OCI-LY1 (cell line): ENCODE results near the gene ADARB2.

ENCODE experiments used
- H2AFZ ChIP-seq: fragments of 200-600 bp; sonication (generic), shearing (Covaris generic); 2 replicates; pipeline ENCODE4 v1.6.0; 2014; ENCODE audit warnings: antibody characterized with exemption, mild to moderate bottlenecking, low read length
- H3F3A ChIP-seq: fragments of 200-600 bp; sonication (generic), shearing (Covaris generic); 2 replicates; pipeline ENCODE4 v1.6.0; 2014; ENCODE audit warnings: mild to moderate bottlenecking, antibody characterized with exemption, low read length, moderate library complexity; ENCODE audit not compliant: insufficient read depth
- H3K27ac ChIP-seq: fragments of 200-600 bp; sonication (generic); 2 replicates; pipeline ENCODE4 v1.5.1; 2014; ENCODE audit warnings: low read length, mixed run types, mild to moderate bottlenecking, low read depth; ENCODE audit not compliant: poor library complexity, severe bottlenecking
- H3K27me3 ChIP-seq: fragments of 200-600 bp; sonication (generic); 2 replicates; pipeline ENCODE4 v1.6.0; 2014; ENCODE audit warnings: antibody characterized with exemption, mild to moderate bottlenecking, low read length, moderate library complexity; ENCODE audit not compliant: insufficient read depth
- H3K36me3 ChIP-seq: fragments of 200-600 bp; sonication (generic); 2 replicates; pipeline ENCODE4 v1.6.1; 2014; ENCODE audit warnings: mild to moderate bottlenecking, antibody characterized with exemption, low read length, moderate library complexity, mixed read lengths; ENCODE audit not compliant: insufficient read depth
- H3K4me1 ChIP-seq: fragments of 200-600 bp; sonication (generic); 2 replicates; pipeline ENCODE4 v1.5.1; 2014; ENCODE audit warnings: mild to moderate bottlenecking, low read length, moderate library complexity; ENCODE audit not compliant: insufficient read depth, severe bottlenecking
- H3K4me2 ChIP-seq: fragments of 200-600 bp; sonication (generic), shearing (Covaris generic); 2 replicates; pipeline ENCODE4 v1.6.1; 2014; ENCODE audit warnings: low read length
- H3K4me3 ChIP-seq: fragments of 200-600 bp; sonication (generic); 2 replicates; pipeline ENCODE4 v1.5.1; 2014; ENCODE audit warnings: low read length, low read depth, mild to moderate bottlenecking, mixed read lengths; ENCODE audit not compliant: poor library complexity, severe bottlenecking
- H3K79me2 ChIP-seq: fragments of 200-600 bp; shearing (Covaris generic); 2 replicates; pipeline ENCODE4 v1.6.1; 2016; ENCODE audit warnings: mixed run types, low read length, mixed read lengths; ENCODE audit not compliant: insufficient read depth
- H3K9ac ChIP-seq: fragments of 200-600 bp; sonication (generic), shearing (Covaris generic); 2 replicates; pipeline ENCODE4 v1.6.1; 2014; ENCODE audit warnings: mild to moderate bottlenecking, low read length, mixed read lengths
- H3K9me2 ChIP-seq: fragments of 200-600 bp; sonication (generic), shearing (Covaris generic); 2 replicates; pipeline ENCODE4 v1.6.1; 2014; ENCODE audit warnings: low read depth, mild to moderate bottlenecking, low read length, mixed read lengths
- H3K9me3 ChIP-seq: fragments of 200-600 bp; shearing (Covaris generic); 2 replicates; pipeline ENCODE4 v1.6.1; 2014; ENCODE audit warnings: low read length, mixed read lengths
- H4K20me1 ChIP-seq: fragments of 200-600 bp; sonication (generic), shearing (Covaris generic); 2 replicates; pipeline ENCODE4 v1.6.0; 2016; ENCODE audit warnings: mild to moderate bottlenecking, low read length; ENCODE audit not compliant: insufficient read depth
- EZH2 ChIP-seq: fragments of 200-600 bp; sonication (generic), shearing (Covaris generic); IDR thresholded peaks from 2 replicates; pipeline ENCODE4 v1.8.0; 2017; ENCODE audit warnings: borderline replicate concordance, mixed run types, mild to moderate bottlenecking, antibody characterized with exemption, low read length, moderate library complexity, mixed read lengths
- TF ChIP-seq, protein P1 (sequence below): fragments of 200-600 bp; sonication (generic), shearing (Covaris generic); IDR thresholded peaks from 2 replicates; pipeline ENCODE4 v1.5.1; 2017; ENCODE audit warnings: mild to moderate bottlenecking, antibody characterized with exemption, low read length, moderate library complexity, mixed read lengths

The ADARB2 gene

DNA sequence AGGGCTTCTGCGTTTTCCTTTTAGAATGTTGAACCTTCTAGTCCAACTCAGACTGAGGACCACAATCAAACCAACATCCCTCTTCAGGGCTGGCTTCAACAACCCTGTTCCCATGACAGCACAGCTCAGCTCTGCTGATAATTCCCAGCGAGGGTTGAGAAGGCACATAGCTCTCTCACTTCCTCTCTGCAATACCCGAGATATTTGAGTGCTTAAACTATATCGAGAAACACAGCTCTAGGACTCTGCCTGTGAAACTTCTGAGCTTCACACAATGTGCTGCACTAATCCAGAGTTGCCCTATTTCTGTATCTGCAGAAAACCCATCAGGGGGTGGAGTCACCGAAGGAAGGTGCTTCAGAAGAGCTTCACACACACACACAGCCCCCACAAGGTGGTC, 1.6 kb upstream of the ADARB2 start:
- Histone ChIP-seq H4K20me1 (no peaks in the 10 kb centered on the region), H3K4me3 (no peak overlapping the region), H3F3A (no peaks in the 10 kb centered on the region), H3K9ac (no peak overlapping the region), H3K27me3 (peaks cover 10% of the 10 kb centered on the region), H3K9me2 (no peaks in the 10 kb centered on the region), H3K4me2 (no peak overlapping the region), H3K4me1 (peaks cover 6% of the 10 kb centered on the region), H3K36me3 (no peaks in the 10 kb centered on the region), H3K79me2 (no peaks in the 10 kb centered on the region), H2AFZ (no peak overlapping the region), H3K9me3 (no peaks in the 10 kb centered on the region), H3K27ac (no peak overlapping the region)
- no peak for TF ChIP-seq EZH2
- TF ChIP-seq, protein P1, sequence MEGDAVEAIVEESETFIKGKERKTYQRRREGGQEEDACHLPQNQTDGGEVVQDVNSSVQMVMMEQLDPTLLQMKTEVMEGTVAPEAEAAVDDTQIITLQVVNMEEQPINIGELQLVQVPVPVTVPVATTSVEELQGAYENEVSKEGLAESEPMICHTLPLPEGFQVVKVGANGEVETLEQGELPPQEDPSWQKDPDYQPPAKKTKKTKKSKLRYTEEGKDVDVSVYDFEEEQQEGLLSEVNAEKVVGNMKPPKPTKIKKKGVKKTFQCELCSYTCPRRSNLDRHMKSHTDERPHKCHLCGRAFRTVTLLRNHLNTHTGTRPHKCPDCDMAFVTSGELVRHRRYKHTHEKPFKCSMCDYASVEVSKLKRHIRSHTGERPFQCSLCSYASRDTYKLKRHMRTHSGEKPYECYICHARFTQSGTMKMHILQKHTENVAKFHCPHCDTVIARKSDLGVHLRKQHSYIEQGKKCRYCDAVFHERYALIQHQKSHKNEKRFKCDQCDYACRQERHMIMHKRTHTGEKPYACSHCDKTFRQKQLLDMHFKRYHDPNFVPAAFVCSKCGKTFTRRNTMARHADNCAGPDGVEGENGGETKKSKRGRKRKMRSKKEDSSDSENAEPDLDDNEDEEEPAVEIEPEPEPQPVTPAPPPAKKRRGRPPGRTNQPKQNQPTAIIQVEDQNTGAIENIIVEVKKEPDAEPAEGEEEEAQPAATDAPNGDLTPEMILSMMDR, result no peak

DNA sequence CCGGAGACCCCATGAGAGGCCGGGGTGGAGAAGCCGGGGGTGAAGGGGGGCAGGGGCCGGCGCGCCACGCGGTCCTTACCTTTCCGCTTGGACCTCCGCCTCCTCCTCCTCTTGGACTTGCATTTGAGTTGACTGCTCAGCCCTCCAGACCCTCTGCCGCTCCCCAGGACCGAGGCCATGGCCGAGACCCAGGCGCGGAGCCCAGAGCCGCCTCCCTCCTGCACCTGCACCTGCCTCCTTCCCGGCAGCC, 428 bp downstream of the ADARB2 start:
- Histone ChIP-seq H3K79me2 (no peaks in the 10 kb centered on the region), H2AFZ (no peak overlapping the region), H3K4me1 (no peaks in the 10 kb centered on the region), H3K36me3 (no peaks in the 10 kb centered on the region), H3K9ac (no peak overlapping the region), H3K4me2 (no peak overlapping the region), H3K4me3 (no peak overlapping the region), H3K9me2 (no peaks in the 10 kb centered on the region), H3K9me3 (no peaks in the 10 kb centered on the region), H3F3A (no peaks in the 10 kb centered on the region), H3K27me3 (peaks cover 10% of the 10 kb centered on the region), H4K20me1 (no peaks in the 10 kb centered on the region), H3K27ac (no peak overlapping the region)
- TF ChIP-seq, protein P1, result no peak
- no peak for TF ChIP-seq EZH2

DNA sequence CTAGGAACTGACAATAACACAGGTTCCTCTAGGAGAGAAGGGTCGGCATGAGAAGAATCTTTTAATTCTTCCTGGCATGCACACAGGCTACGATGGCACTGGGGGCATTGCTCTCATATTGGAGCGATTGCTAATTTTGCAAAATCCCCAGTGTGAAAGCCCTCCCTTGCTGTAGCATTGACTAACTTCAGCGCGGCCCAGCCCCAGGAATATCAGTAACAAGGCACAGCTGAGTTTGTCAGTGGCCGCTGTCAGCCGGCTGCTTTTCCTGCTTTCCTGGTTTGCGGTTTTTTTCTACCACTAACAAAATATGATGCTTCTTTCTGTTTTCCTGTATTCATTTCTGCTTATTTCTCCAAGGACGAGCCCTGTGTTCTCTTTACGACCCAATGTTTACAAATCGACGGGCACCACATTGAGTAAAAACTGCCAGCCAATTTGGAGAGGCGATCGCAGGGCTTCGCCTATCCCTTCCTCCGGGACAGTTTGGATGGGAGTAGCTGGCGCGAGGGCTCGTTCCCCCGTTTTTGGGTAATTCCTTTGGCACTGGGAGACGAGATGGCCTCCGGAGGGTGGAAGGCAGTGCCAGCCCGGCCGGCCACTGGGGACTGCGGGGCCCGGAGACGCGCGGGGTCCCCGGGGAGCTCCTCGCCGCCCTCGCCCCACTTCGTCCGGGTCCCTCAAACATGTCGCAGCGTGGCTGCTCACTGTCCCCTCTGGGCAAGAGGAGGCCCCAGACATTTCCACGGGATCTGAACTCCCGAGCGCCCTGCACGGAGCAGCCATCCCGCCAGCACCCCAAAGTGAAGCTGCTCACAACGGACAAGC, 967 bp downstream of the ADARB2 start:
- no peak overlapping the region for H3K9ac ChIP-seq
- no peak overlapping the region for H3K4me2 ChIP-seq
- H3K9me2 ChIP-seq, result no peaks in the 10 kb centered on the region
- no peaks in the 10 kb centered on the region for H3K79me2 ChIP-seq
- H3F3A ChIP-seq, result no peaks in the 10 kb centered on the region
- H3K9me3 ChIP-seq, result no peaks in the 10 kb centered on the region
- peaks cover 10% of the 10 kb centered on the region for H3K27me3 ChIP-seq
- H3K4me3 ChIP-seq, result no peak overlapping the region
- TF ChIP-seq EZH2, result no peak
- TF ChIP-seq, protein P1, result no peak
- H3K27ac ChIP-seq, result no peak overlapping the region
- H3K36me3 ChIP-seq, result no peaks in the 10 kb centered on the region
- H4K20me1 ChIP-seq, result no peaks in the 10 kb centered on the region
- no peak overlapping the region for H2AFZ ChIP-seq
- peaks cover 5% of the 10 kb centered on the region for H3K4me1 ChIP-seq
